Liver (tissue), 3 donors: ENCODE data around the gene STRN.
A peak's percentile ranks its signal among the peaks of the same experiment; 100 is the strongest.

ENCODE experiments used
- CTCF ChIP-seq: fragments of 150-350 bp; IDR thresholded peaks from 2 replicates; pipeline ENCODE4 v1.5.1; 2017; ENCODE audit warnings: improper control_type of control experiment, low read depth, low read length; ENCODE audit not compliant: missing input control
- SP1 ChIP-seq: IDR thresholded peaks from 2 replicates; pipeline ENCODE4 v1.6.1; 2018; ENCODE audit warnings: antibody characterized with exemption, mild to moderate bottlenecking
- TF ChIP-seq, protein P1 (sequence below): IDR thresholded peaks from 2 replicates; pipeline ENCODE4 v1.6.1; 2016; ENCODE audit warnings: antibody characterized with exemption
- donor health status: healthy.
- donor health status: healthy.

GRCh38 chr2:36918307-36918706 lies 48.0 kb downstream of the STRN start:
- TF ChIP-seq SP1 = no peak
- TF ChIP-seq CTCF = peak; percentile 7
- TF ChIP-seq, protein P1, sequence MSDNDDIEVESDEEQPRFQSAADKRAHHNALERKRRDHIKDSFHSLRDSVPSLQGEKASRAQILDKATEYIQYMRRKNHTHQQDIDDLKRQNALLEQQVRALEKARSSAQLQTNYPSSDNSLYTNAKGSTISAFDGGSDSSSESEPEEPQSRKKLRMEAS = no peak
